A549 (cell line): ENCODE results near the gene MCM6.

ENCODE experiments used
- ATOH8 ChIP-seq: fragments of 250-450 bp; sonication (Bioruptor Pico); IDR thresholded peaks from 2 replicates; pipeline ENCODE4 v1.5.0; 2020; ENCODE audit warnings: low read depth, mild to moderate bottlenecking, moderate library complexity
- CTCF ChIP-seq: fragments of >200 bp; sonication (Bioruptor Twin); formaldehyde crosslinking; IDR thresholded peaks from 3 replicates; pipeline ENCODE4 v1.5.1; 2016
- E2F6 ChIP-seq: IDR thresholded peaks from 2 replicates; pipeline ENCODE4 v1.6.1; 2012; ENCODE audit warnings: low read depth, borderline replicate concordance
- EP300 ChIP-seq, 2 experiments: fragments of >200 bp; sonication (Bioruptor Twin); formaldehyde crosslinking; IDR thresholded peaks; 2 replicates in 1 of 2; 3 replicates in 1 of 2; pipeline ENCODE4 v1.6.1; 2016 to 2017
- MYC ChIP-seq: IDR thresholded peaks from 2 replicates; pipeline ENCODE4 v1.6.1; 2012; ENCODE audit warnings: mild to moderate bottlenecking, inconsistent platforms, low read length, improper control_type of control experiment, borderline replicate concordance
- NR3C1 ChIP-seq: fragments of >200 bp; sonication (Bioruptor Twin); formaldehyde crosslinking; IDR thresholded peaks from 3 replicates; pipeline ENCODE4 v1.6.1; 2017
- POLR2A ChIP-seq: IDR thresholded peaks from 2 replicates; pipeline ENCODE4 v1.6.1; 2012; ENCODE audit warnings: mild to moderate bottlenecking, low read length
- RAD21 ChIP-seq, 2 experiments: fragments of >200 bp in 1 of 2; sonication (Bioruptor Twin) in 1 of 2; formaldehyde crosslinking in 1 of 2; IDR thresholded peaks in 1 of 2; conservative IDR thresholded peaks in 1 of 2; 2 replicates in 1 of 2; 3 replicates in 1 of 2; pipeline ENCODE4 v1.6.1; 2012 to 2018; ENCODE audit warnings: inconsistent platforms in 1 of 2
- RARB ChIP-seq: fragments of 250-450 bp; sonication (Bioruptor Pico); IDR thresholded peaks from 2 replicates; pipeline ENCODE4 v1.8.0; 2021; ENCODE audit warnings: mild to moderate bottlenecking, moderate library complexity
- REST ChIP-seq: fragments of 200-600 bp; sonication (generic); IDR thresholded peaks from 2 replicates; pipeline ENCODE4 v1.6.1; 2016; ENCODE audit warnings: antibody characterized with exemption, mild to moderate bottlenecking, moderate library complexity

GRCh38 chr2:135850892-135851668 is 25.2 kb downstream of the MCM6 start:
- no peak for TF ChIP-seq CTCF
- no peak for TF ChIP-seq RARB (CRISPR knock-in tag)
- no peak for TF ChIP-seq POLR2A
- no peak for TF ChIP-seq E2F6
- TF ChIP-seq EP300 (IDR thresholded peaks at IDR 0.05) = no peak
- no peak for TF ChIP-seq REST
- TF ChIP-seq RAD21 (conservative IDR thresholded peaks at IDR 0.05 in 1 of 2, IDR thresholded peaks at IDR 0.05 in 1 of 2) = no peak
- TF ChIP-seq ATOH8 (CRISPR knock-in tag) = no peak
- TF ChIP-seq NR3C1 = no peak
- TF ChIP-seq MYC = no peak
